HG03025 (cell line): ENCODE data around the gene INTS6.

Experiments used
- ATAC-seq: cut with Tn5 transposase; IDR thresholded peaks from one replicate; pipeline ENCODE4 v1.9.1; 2021; ENCODE audit warnings: mild to moderate bottlenecking, moderate library complexity; ENCODE audit not compliant: unreplicated experiment, low FRiP score

Gene INTS6

GRCh38 chr13:51325837-51326236 lies 127.0 kb downstream of the INTS6 start:
- ATAC-seq = no peak

- no peak for ATAC-seq
Measured at GRCh38 chr13:51324714-51325420, 128.0 kb downstream of the INTS6 start.

- no peak for ATAC-seq
Measured at GRCh38 chr13:51323824-51324511, 128.9 kb downstream of the INTS6 start.

GRCh38 chr13:51322826-51323225 lies 130.0 kb downstream of the INTS6 start:
- ATAC-seq = no peak

- no peak for ATAC-seq
Measured at GRCh38 chr13:51321836-51322235, 131.0 kb downstream of the INTS6 start.

- ATAC-seq = no peak
Measured at GRCh38 chr13:51318876-51319275, 134.0 kb downstream of the INTS6 start.

GRCh38 chr13:51318015-51318414 lies 134.8 kb downstream of the INTS6 start:
- no peak for ATAC-seq

GRCh38 chr13:51317262-51317661 lies 135.6 kb downstream of the INTS6 start:
- no peak for ATAC-seq

GRCh38 chr13:51313619-51314018 lies 139.2 kb downstream of the INTS6 start:
- ATAC-seq = no peak

- ATAC-seq = no peak
Measured at GRCh38 chr13:51311957-51312520, 140.8 kb downstream of the INTS6 start.
